GM10847 (cell line): Measurements from ENCODE around the gene RIMBP2.

Experiments used
- POLR2A ChIP-seq: IDR thresholded peaks from 2 replicates; pipeline ENCODE4 v1.6.1; 2011; ENCODE audit not compliant: insufficient read length; ENCODE audit errors: extremely low read depth

RIMBP2 gene

GRCh38 chr12:130712346-130713065 lies 3.6 kb downstream of the RIMBP2 start:
- no peak for TF ChIP-seq POLR2A

GRCh38 chr12:130711756-130712155 lies 4.3 kb downstream of the RIMBP2 start:
- no peak for TF ChIP-seq POLR2A

- TF ChIP-seq POLR2A, result no peak
These were observed 5.4 kb downstream of the RIMBP2 start for GRCh38 chr12:130710733-130711080.

- no peak for TF ChIP-seq POLR2A
These were observed 5.9 kb downstream of the RIMBP2 start for GRCh38 chr12:130709971-130710732.

- TF ChIP-seq POLR2A, result no peak
These were observed 6.7 kb downstream of the RIMBP2 start for GRCh38 chr12:130709151-130709970.

GRCh38 chr12:130708648-130709047 lies 7.5 kb downstream of the RIMBP2 start:
- no peak for TF ChIP-seq POLR2A

- no peak for TF ChIP-seq POLR2A
These were observed 8.6 kb downstream of the RIMBP2 start for GRCh38 chr12:130707571-130707891.

GRCh38 chr12:130706885-130707570 lies 9.1 kb downstream of the RIMBP2 start:
- TF ChIP-seq POLR2A, result no peak

GRCh38 chr12:130706311-130706710 lies 9.8 kb downstream of the RIMBP2 start:
- TF ChIP-seq POLR2A, result no peak

- TF ChIP-seq POLR2A, result no peak
These were observed 10.8 kb downstream of the RIMBP2 start for GRCh38 chr12:130705178-130705822.

- TF ChIP-seq POLR2A, result no peak
These were observed 11.5 kb downstream of the RIMBP2 start for GRCh38 chr12:130704606-130705005.

GRCh38 chr12:130703733-130704375 lies 12.2 kb downstream of the RIMBP2 start:
- no peak for TF ChIP-seq POLR2A

- TF ChIP-seq POLR2A, result no peak
These were observed 12.9 kb downstream of the RIMBP2 start for GRCh38 chr12:130702966-130703732.

- TF ChIP-seq POLR2A, result no peak
These were observed 14.7 kb downstream of the RIMBP2 start for GRCh38 chr12:130701402-130701744.
